Measurements from ENCODE around the gene CDC23. TPM values are rescaled to one million over a fixed set of nuclear protein-coding genes. Genes with fewer than 3 reads are reported as not detected.
"Not testable (repeated sequence)": the region's sequence is repeated elsewhere in the genome, so short reads cannot be mapped to it uniquely, and the experiment has no call there.

CDC23 gene
- 38.8 TPM for total RNA-seq (ENCODE audit: insufficient read depth, low replicate concordance)

GRCh38 chr5:138213161-138214029 lies at the start of gene CDC23:
TSS of gene CDC23 (minus strand) at chr5:138213323. CDS start at chr5:138213312, 11 bp downstream.
- peak; percentile 100 for DNase-seq (ENCODE audit: low spot score)

- DNase-seq (ENCODE audit: low spot score): no peak
Measured at GRCh38 chr5:138258704-138259292, 45.7 kb upstream of the CDC23 start.

DNA sequence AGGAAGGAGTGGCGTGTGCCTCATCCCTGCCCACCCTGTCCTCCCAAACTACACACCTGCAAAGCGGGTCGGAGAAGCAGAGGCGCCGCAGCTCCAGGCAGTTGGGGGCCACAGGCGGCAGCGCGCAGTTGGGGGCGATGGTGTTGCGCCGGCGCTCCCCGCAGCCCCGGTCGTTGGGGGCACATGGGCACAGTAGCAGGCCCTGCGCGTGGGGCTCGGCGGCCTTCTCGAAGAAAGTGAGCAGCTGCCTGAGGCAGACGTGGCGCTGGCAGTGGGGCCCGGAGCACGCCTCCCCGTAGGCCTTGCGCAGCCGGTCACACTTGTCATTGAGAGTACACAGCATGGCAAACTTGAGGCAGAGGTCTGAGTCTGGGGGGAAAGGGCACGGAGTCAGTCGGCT lies 44.5 kb upstream of the CDC23 start:
- no peak for DNase-seq (ENCODE audit: low spot score)

DNA sequence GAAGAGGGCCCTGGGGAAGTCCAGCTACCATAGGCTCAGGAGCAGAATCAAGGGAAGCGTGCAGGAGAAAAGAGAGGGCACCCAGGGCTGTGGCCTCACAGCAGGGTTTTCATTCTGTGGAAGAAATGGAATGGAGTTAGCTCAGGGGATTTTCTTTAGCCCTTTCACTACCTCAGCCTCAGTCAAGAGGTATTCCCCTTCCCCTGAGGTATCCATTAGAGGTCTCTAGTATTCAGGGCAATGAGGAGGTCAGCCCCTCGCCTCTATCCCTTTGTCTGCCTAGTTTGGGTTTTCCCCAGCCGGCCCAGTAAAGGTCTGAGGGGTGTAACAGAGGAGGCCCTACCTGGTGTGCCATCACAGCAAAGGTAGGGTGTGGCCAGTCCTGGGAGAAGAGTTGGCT lies 39.8 kb upstream of the CDC23 start:
- no peak for DNase-seq (ENCODE audit: low spot score)

- not testable (repeated sequence) for DNase-seq (ENCODE audit: low spot score)
Measured at GRCh38 chr5:138247800-138248199, 34.7 kb upstream of the CDC23 start.

DNA sequence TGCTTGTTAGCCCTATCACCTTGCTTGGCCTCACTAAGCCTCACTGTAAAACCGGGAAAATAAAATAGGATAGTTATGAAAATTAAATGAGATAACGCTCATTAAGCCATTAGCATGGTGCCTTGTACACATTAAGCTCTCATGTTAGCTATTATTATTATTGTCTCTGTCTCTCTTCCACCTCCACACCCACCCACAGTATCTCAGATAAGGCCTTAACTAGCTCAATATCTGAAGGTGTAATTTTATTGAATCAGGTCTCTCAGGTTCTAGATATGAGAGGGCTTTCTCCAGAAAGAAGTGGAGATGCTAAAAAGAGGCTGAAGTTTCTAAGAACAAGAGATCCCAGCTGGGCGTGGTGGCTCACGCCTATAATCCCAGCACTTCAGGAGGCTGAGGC lies 33.7 kb upstream of the CDC23 start:
- DNase-seq (ENCODE audit: low spot score): no peak

- no peak for DNase-seq (ENCODE audit: low spot score)
Measured at GRCh38 chr5:138246334-138246733, 33.2 kb upstream of the CDC23 start.

GRCh38 chr5:138245717-138246116 lies 32.6 kb upstream of the CDC23 start:
- DNase-seq (ENCODE audit: low spot score): no peak

- DNase-seq (ENCODE audit: low spot score): no peak
Measured at GRCh38 chr5:138243794-138244193, 30.7 kb upstream of the CDC23 start.

- peak; percentile 22 for DNase-seq (ENCODE audit: low spot score)
Measured at GRCh38 chr5:138241688-138242571, 28.8 kb upstream of the CDC23 start.

- DNase-seq (ENCODE audit: low spot score): no peak
Measured at GRCh38 chr5:138240650-138241385, 27.7 kb upstream of the CDC23 start.

- no peak for DNase-seq (ENCODE audit: low spot score)
Measured at GRCh38 chr5:138238034-138238433, 24.9 kb upstream of the CDC23 start.

- no peak for DNase-seq (ENCODE audit: low spot score)
Measured at GRCh38 chr5:138234651-138235050, 21.5 kb upstream of the CDC23 start.

DNA sequence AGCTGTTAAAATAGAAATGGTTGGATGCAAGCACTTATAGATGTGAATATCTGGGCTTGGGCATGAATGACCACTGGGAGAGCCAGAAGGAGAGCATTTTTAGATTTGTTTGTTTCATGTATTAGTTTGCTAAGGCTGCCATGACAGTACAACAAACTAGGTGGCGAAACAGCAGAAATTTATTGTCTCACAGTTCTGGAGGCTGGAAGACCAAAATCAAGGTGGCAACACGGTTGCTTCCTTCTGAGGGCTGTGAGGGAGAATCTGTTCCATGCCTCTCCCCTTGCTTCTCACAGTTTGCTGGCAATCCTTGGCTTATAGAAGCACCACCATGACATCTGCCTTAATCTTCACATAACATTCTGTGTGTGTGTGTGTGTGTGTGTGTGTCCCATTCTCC lies 20.2 kb upstream of the CDC23 start:
- DNase-seq (ENCODE audit: low spot score): no peak

GRCh38 chr5:138230981-138231589 lies 18.0 kb upstream of the CDC23 start:
- DNase-seq (ENCODE audit: low spot score): peak; percentile 54

GRCh38 chr5:138230261-138230660 lies 17.1 kb upstream of the CDC23 start:
- peak; percentile 87 for DNase-seq (ENCODE audit: low spot score)

- no peak for DNase-seq (ENCODE audit: low spot score)
Measured at GRCh38 chr5:138229387-138229786, 16.3 kb upstream of the CDC23 start.

- no peak for DNase-seq (ENCODE audit: low spot score)
Measured at GRCh38 chr5:138226910-138227309, 13.8 kb upstream of the CDC23 start.

GRCh38 chr5:138224712-138225111 lies 11.6 kb upstream of the CDC23 start:
- DNase-seq (ENCODE audit: low spot score): no peak

DNA sequence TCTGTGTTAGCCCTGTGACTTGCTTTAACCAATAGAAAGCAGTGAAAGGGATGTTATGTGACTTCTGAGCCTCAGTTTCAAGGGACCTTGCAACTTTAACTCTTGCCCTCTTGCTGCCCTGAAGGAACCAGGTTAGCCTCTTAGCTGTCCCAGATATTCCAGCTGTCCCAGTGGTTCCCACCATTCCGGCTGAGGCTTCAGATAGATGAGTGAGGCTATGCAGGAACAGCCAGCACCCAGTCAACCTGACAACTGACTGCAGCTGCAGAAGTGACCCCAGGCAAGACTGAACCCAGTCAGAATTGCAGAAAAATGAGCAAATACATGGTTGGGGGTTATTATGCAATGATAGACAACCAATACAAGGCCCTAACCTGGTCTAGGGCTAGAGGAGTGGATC lies 10.4 kb upstream of the CDC23 start:
- DNase-seq (ENCODE audit: low spot score): no peak

GRCh38 chr5:138216799-138217198 lies 3.7 kb upstream of the CDC23 start:
- DNase-seq (ENCODE audit: low spot score): no peak
